ENCODE results near the gene ALKBH2.

ALKBH2 gene

DNA sequence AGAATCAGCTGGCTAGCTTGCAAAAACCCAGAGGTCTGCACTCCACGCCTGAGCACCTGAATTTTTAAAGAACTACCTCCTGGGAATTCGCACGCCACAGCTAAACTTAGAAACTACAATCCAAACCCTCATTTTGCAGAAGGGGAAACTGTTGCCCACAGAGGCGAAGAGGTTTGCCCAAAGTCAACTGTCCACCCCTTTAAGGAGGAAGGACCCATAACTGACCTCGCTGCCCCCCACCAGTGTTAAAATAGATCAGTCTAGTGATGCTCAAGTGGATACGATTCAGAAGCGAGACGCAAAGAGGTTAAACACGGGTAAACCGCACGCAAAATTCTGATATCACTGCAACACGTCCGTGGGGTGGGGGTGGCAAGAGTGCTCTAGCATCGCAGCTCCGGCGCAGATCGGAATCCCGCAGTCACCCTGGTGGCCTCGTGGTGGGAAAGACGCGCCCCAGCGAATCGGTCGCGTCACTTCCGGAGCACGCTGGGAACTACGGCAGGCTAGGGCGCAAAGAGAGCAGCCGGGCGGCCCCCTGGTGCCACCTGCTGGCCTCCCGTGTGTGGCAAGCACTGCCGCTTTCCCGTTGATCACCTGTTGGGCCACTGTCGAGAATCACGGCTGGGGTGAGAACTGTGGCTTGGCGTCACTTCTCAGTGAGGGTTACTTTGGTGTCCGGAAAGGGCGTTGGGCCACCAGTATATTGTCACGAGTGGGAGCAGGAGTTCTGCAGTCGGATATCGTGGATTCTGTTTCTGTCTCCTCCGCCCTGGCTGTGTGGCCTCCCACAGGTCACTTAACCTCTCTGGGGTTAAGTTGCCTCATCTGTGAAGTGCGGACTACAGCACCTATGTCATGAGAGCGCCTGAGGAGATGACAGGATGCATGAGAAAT is at the start of gene ALKBH2:
Gene ALKBH2 (minus strand): TSS at position 451 of the 897 bp plus-strand sequence. CDS start 686 bp downstream, outside the sequence.
- peak; percentile 85 to 95 for DNase-seq

DNA sequence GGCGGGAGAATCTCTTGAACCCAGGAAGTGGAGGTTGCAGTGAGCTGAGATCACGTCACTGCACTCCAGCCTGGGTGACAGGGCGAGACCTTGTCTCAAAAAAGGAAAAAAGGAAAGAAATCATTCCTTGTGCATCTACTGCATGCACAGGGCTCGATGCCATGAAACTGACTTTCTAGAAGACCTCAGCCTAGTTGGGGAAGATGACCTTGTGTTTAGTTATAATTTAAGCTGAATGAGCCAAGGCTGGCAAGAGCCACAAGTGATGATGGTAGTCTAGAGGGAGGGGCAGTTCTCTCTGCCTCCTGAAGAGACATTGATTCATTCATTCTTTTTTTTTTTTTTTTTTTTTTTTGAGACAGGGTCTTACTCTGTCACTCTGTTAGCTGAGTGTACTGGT is 47.3 kb upstream of the ALKBH2 start:
- no peak for DNase-seq

DNA sequence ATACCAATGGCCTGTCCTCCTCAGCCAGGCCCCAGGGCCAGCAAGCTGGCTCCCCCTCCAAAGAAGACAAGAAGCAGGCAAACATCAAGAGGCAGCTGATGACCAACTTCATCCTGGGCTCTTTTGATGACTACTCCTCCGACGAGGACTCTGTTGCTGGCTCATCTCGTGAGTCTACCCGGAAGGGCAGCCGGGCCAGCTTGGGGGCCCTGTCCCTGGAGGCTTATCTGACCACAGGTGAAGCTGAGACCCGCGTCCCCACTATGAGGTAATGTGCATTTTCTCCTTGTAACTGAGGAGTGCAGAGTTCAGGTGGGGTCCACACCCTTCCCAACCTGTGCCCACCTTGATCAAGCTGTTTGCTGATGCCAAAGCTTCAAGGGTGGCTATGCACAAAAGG is 46.5 kb upstream of the ALKBH2 start:
- no peak for DNase-seq

DNA sequence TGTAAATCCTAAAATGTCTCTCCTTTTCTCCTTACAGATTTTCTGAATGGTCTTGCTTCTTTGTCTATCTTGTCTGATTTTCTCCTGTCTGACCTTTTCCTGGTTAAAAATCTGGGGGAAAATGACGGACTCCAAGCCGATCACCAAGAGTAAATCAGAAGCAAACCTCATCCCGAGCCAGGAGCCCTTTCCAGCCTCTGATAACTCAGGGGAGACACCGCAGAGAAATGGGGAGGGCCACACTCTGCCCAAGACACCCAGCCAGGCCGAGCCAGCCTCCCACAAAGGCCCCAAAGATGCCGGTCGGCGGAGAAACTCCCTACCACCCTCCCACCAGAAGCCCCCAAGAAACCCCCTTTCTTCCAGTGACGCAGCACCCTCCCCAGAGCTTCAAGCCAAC is 46.1 kb upstream of the ALKBH2 start:
- DNase-seq = no peak

DNA sequence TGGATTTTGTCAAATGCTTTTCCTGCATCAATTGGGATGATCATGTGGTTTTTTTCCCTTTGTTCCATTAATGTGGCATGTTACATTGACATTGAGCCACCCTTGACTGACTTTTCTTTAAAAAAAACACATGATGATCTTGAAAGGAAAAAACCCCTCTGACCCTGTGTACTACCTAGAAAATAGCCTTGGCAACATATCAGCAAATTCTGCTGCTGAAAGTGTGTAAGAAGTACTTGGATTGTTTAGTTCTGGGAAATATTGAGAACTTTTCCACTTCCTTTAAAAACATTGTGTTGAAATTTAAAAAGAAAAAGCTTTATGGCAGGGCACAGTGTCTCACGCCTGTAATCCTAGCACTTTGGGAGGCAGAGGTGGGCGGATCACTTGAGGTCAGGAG is 43.8 kb upstream of the ALKBH2 start:
- no peak for DNase-seq

DNA sequence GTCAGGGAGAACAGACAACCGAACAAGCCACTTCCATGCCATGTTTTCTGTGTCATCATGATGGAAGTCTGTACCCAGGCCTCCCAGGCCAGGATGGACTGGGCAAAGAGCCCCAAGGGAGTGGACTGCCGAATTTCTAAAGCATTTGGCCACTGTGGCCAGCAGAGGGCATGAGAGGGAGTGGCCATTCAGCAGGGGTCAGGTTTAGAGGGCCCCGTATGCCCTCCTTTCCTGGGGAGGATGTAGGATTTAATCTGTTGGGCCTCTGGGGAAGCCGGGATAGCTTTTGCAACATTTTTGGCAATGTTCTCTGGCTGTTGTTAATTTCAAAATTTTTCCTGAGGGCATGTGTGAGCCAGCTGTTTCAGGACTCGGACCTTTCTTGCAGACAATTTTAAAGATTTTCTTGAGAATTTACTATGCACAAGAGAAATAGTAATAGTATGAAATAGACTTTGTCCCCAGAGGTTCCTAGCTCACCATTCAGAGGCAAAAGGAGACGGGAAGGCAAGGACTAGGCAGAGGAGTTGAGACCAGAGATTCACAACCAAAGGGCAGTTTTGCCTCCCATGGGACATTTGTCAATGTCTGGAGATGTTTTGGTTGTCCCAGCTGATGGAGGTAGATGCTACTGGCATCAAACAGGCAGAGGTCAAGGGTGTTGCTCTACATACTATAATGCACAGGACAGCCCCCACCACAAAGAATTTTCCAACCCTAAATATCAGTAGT is 41.1 kb upstream of the ALKBH2 start:
- DNase-seq = no peak

DNA sequence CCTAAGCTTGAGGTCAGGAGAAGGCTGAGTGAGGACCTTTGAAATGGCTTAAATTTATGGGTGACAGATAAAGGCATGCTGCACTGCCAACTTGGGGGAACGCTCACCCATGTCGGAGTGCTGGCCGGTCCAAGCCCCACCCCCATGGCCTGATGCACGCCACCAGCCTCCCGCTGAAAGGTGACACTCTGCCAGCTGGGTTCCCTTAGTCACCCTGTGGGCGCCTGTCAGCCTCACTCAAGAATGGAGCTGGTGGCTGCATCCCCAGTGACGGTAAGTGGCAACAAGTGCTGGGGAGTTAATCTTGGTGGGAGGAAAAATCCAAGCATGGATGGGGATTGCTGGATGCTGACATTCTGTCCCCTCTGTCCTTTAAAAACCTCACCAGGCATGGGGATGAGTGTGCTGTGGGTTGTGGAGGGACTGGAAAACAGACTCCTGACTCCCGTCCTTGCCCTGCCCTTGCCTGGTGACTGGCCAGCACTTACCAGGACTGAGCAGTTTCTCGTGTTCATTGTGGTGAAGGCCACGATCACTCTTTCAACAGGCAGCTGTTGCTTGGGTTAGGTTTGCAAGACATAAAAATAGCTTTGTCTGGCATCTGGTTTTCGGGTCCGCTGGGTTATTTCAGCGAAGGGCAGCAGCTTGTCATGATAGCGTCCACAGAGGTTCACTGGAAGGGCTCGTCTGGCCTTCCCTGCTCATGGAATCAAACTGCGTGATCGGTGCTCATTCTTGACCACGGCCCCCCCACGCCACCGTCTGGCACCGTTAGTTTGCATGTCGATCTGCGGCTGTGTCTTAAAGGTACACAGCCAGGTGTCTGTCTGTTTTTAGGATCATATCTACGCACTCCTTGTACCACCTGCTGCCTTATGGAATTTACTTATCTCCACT is 38.1 kb upstream of the ALKBH2 start:
- no peak for DNase-seq

DNA sequence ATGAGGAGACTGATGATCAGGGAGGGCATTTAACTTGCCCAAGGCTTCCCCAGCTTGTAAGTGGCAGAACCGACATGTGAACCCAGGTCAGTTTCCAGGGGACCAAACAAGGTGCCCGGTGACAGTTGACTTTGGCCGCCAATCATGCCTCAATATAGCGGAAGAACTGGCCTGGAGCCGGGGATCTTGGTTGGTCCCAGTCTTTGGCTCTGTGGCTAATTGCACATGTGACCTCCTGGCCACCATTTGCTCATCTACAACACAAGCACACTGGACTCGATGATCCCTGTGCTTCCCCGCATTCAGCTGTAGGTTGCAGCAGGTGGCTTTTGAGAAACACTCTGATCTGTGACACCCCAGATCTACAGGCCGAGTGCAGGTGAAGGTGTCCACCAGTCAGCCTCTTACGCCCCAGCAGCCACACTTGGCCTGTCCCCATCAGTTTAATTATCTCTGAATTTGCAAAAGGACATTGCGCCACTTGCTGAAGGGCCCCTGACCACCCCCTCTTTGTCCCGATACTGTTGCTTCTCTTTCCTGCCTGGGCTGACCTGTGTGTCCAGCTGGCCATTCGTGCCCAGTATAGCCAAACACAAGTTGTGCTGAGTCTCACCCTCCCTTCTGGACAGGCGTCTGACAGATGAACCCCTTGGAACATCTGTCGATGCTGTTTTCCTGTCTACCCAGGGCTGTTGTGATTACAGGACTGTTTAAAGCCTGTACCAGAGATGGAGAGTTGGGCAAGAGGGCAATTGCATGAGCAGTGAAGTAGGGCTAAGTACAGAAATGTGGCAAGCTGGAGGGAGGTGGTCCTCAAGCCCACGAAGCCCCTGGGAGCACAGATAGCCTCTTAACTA is 37.3 kb upstream of the ALKBH2 start:
- DNase-seq = no peak

DNA sequence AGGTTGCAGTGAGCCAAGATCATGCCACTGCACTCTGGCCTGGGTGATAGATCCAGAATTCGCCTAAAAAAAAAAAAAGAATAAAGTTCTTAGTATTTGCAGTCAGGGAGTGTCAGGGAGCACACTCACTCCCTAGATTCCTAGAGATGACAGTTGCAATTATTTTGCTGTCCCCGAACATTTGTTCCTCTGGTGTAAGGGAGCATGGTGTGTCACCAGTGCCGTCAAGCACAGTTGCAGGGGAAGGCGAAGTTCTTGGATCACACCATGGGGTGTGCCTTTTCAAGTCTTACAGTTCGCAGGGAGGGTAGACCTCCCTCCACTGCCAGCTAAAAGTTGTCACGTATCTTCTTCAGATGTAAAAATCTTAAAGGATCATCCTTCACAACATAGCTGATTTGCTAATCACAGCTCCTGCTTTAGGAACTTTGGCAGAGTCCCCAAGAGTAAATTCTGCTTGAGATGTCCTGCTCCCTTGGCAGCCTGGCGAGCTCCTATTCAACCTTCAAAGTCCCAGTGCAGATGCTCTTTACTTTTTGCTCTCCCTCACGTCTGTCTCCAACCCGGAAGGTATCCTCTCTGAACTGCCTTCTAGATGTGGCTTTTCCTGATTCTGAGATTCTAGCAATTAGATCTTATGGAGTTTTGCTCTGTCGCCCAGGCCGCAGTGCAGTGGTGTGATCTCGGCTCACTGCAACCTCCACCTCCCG is 34.4 kb upstream of the ALKBH2 start:
- no peak for DNase-seq

DNA sequence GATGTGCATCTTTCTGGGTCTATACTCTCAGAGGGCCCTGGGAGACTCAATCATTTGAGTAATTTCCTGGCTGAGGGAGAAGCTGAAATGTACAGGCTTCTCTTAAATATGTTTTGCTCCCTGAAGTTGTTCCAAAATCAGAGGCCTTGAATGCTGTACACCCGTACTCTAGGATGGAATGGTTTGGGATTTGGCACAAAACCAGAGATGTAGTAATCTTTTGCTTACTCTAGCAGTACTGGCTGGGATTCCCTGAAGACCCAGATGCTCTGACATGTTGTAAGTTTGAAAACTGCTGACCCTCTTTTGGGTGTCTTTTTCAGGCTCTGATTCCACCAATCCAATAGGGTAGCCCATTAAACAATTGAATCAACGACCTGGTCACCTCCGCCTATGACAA is 33.5 kb upstream of the ALKBH2 start:
- DNase-seq = no peak

DNA sequence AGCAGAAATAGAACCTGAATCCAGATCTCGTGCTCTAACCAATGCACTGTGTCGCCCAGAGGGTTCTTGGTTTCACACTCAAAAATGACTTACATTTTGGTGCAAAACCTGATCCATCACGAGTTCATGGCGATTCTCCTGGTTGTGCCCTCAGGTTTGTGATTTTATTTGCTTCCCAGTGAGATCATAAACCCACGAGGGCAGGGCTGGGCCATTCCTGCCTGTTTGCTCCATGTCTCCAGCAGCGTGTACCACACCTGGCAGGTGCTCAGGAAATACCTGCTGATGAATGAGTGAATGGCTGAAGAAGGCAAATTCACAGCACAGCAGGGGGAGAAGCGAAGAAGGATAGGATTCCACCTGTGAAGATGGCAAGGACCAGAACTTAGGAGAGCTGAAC is 32.5 kb upstream of the ALKBH2 start:
- DNase-seq = no peak

DNA sequence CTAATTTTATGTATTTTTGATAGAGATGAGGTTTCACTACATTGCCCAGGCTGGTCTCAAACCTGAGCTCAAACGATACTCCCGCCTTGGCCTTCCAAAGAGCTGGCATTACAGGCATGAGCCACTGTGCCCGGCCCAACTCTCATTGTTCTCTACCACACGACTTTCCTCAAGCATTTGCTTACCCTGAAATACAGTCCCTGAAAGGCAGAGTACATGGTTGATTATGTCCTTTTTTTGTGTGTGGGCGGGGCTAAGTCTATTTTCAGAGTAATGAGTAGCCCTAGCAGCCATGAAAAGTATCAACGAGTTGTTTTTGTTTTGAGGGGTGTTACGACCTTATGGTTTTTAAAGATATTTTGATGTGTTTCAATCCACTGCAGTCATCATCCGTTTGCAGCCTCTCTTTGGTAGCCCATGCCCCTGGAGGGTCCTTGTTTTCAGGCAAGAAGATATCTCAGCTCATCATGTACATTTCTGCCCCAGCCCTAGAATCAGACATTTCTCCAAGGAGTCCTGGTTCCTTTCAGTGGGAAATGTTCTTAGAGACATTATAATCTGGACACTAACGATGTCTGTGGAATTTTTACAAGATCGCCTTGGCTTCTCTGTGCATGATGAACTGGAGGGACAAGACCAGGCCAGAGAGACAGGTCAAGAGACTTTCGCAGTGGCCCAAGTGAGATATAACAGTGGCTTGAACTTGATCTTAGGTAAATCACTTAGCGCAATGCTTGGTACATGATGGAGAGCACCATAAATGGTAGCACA is 31.8 kb upstream of the ALKBH2 start:
- no peak for DNase-seq

DNA sequence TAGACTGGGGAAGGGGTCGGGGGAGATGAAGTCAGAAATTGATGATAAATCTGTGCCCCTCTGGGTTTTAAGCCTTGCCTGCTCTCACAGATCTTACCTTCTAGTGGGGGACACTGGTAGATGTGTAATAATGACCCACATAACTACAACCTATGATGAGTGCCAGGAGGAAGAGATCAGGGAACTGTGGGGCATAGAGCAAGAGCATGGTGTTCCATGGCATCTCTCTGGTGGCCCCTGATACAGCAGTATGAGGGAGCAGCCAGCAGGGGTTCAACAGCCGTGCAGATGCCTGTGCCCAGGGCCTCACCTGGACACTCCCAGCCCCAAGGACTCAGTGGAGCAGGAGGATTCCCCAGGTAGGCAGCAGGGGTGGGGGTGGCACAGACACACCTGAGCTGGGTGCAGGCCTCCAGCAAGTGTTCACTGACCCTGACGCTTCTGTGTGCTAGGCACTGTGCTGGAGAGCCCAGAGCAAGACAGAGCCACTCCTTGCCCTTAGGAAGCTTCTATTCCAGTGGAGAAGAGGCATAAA is 28.1 kb upstream of the ALKBH2 start:
- no peak for DNase-seq

DNA sequence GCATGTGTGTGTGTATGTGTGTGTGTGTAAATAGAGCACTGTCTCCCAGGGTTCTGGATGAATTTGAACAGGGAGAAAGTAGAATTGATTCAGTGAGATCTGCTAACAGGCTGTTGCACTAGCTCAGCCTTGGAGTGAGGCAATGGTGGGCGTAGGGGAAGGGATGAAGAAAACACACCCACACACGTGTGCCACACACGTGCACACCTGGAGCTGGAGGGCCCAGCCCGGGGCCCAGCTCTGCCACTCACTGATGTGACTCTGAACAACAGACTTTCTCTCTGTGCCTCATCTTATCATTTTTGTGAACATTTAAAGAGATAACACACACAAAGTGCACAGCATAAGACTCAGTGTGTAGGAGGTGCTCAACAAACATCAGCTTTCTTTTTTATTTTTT is 27.3 kb upstream of the ALKBH2 start:
- no peak for DNase-seq

DNA sequence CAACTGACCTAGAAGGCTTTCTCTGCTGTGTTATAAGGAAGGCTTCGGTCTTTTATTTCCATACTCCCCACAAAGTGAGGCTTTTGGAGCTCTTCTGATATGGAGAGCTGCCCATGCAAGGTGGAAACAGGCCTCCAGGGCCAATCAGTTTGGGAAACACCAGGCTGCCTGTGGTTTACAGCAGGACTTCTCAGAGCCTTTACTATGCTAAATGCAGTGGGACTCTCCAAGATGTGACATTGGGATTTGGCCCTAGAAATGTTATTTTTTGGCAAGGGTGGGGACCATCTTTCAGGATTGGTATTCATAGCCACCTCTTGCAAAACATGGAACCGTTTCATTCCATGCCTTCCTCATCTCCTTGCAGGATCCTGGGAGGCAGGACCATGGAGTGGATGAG is 26.8 kb upstream of the ALKBH2 start:
- DNase-seq = no peak

DNA sequence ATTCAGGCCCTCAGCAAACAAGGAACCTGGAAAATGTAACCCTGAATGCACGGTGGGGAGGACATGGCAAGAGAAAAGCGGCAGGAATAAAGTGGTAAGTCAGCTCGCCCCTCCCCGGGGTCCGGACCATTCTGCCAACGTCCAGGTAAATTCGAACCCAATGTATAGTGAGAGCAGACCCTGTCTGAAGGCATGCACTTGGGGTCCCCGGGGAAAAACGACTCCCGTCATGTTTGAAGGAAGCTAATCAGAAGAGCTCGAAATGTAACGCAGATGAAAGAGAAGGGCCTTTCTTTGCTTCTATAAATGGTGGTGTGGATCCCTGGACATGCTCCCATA is 23.3 kb upstream of the ALKBH2 start:
- no peak for DNase-seq

DNA sequence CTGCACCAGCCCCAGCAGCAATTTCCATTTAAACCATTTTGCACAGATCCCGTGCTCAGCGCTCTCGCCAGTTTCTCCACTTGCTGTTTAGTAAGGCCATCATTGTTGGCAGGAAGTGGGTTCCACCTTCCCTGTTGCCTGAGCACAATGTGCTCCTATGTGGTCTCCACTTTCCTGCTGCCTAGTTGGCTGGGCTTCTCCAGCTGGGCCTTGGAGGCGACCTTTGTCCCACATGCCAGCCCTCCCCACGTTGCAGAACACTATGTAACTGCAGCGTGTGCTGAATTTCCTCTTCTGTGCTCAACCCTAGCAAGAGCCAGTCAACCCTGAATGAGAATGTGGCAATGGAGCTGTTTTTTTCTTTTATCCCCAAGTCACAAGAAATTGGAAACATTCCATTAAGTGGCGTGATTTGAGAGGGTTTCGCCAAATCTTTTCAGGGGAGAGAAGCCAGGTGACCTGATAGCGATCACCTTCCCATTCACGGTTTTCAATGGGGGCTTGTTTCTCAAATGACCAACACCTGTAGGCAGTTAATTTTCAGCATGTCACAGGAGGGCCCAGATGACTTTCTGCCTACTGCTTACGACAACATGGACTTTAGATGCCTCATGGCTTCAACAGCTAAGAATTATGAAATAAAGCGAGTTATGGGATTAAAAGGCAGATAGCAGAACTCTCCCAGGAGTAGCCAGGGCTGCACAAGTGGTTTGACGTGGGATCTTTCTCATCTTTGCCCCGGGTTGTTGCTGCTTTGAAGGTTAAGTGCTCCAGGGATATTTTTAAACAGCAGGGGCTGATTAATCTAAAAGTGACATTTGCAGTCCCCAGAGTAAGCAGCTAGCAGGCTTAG is 22.7 kb upstream of the ALKBH2 start, which contains the start of gene ACACB:
Gene ACACB (plus strand): TSS at position 830 of the 853 bp plus-strand sequence. CDS start 22,819 bp downstream, outside the sequence.
- no peak for DNase-seq

DNA sequence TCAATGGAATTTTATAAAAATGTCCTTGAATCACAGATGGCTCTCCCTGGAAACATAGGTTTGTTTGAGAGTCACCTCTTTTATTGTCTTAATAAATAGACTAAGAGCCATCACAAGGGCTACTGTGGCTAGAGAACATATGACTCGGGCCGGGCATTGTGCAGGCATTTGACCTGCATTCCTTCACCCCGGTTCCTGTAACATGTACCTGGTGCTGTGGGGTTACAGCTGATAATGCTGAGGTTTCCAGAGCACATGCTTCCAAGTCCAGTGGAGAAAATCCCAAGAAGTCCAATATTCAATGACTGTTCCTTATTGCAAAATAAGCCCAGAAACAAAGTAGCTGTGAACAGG is 22.1 kb upstream of the ALKBH2 start:
- DNase-seq = no peak

DNA sequence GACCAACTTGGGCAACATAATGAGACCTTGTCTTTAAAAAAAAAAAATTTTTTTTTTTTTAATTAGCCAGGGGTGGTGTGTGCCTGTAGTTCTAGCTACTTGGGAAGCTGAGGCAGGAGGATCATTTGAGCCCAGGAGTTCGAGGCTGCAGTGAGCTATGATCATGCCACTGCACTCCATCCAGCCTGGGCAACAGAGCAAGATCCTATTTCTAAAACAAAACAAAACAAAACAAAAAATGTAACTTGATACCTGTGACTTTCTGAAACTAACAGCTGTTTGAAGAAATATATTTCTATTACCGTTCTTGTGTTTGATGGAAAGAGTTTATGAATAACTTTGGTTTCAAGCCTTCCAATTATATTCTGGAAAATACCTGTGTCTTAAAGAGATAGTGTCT is 21.4 kb upstream of the ALKBH2 start:
- no peak for DNase-seq

Measured in NCI-H446 (cell line).